NCI-H69 (cell line): ENCODE measurements around the gene ENKD1.
A peak's percentile ranks its signal among the peaks of the same experiment; 100 is the strongest.

Source experiments
- DNase-seq: peaks from one replicate; lab custom pipeline; 2025; lab: John Stamatoyannopoulos, UW

Gene ENKD1

GRCh38 chr16:67679935-67680897 lies 13.7 kb upstream of the ENKD1 start:
- no peak for DNase-seq

GRCh38 chr16:67678354-67679023 lies 11.9 kb upstream of the ENKD1 start:
- no peak for DNase-seq

GRCh38 chr16:67677712-67678111 lies 11.2 kb upstream of the ENKD1 start:
- no peak for DNase-seq

- no peak for DNase-seq
These were observed 10.4 kb upstream of the ENKD1 start for GRCh38 chr16:67676939-67677338.

GRCh38 chr16:67676516-67676915 lies 10.0 kb upstream of the ENKD1 start:
- no peak for DNase-seq

DNA sequence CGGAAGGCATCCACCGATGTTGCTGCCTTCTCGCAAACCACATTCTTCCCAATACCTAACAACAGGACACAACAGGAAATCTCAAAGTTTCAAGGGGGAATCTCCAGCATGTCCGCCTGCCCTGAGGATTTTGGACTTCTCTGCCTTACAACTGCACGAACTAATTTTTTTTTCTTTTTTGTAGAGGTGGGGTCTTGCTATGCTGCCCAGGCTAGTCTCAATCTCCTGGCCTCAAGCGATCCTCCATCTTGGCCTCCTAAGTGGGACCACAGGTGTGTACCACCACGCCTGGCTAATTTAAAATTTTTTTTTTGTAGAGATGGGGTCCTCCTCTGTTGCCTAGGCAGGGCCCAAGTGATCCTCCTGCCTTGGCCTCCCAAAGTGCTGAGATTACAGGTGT lies 9.4 kb upstream of the ENKD1 start:
- DNase-seq, result no peak

DNA sequence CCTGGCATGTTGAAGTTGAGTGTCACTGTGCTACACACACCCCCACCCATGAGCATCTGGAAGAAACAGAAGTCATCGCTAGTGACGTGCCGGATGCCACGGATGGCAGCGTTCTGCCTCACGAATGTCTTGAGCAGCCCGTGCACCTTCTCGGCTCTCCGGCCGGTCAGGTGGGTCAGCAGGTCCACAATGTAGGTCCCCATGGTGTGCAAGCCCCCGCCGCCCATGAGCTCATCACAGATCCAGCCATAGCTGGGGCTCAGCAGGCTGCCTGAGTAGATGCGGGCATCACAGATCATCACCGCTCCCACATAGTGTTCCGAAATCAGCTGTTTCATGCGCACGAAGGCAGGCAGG lies 9.0 kb upstream of the ENKD1 start:
- no peak for DNase-seq

- no peak for DNase-seq
These were observed 8.5 kb upstream of the ENKD1 start for GRCh38 chr16:67674851-67675578.

DNA sequence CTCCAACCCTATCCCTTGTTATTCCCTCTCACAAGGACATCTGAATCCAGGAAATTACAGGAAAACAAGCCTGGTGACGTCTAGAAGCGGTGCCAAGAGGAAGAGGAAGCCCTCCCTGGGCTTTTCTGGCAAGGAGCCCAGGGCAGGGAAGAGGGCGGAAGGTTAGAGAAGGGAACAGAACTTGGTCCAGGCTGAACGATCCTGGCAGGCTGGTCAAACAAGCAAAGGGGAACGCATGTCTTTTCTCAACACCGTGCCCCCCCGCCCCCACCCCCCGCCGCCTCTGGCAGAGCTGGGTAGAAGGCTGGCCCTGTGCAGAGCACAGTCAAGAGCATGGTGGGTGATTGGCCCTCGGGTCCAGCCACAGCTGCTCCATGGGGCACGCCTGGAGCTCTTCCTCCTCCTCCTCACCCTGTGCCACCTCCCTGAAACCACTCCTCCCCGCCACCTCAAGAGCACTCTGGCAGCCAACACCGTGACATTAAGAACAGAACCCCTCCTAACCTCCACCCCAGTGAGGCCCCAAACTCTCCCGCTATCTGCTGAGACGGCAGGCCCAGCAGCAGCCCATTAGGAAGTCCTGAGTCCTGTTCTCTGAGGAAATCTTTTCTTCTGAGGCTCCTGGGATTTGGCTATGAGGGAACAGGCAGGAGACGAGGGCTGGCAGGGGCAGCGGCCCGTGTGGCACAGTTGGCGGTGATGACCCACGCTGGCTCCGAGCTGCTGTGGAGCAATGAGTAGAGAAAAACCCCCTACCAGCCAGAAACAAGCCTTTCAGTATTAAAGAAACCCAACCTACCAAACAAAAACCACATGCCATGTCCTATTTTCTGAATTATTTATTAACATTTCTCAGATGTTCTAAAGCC lies 7.4 kb upstream of the ENKD1 start:
- DNase-seq, result peak; percentile 74

DNA sequence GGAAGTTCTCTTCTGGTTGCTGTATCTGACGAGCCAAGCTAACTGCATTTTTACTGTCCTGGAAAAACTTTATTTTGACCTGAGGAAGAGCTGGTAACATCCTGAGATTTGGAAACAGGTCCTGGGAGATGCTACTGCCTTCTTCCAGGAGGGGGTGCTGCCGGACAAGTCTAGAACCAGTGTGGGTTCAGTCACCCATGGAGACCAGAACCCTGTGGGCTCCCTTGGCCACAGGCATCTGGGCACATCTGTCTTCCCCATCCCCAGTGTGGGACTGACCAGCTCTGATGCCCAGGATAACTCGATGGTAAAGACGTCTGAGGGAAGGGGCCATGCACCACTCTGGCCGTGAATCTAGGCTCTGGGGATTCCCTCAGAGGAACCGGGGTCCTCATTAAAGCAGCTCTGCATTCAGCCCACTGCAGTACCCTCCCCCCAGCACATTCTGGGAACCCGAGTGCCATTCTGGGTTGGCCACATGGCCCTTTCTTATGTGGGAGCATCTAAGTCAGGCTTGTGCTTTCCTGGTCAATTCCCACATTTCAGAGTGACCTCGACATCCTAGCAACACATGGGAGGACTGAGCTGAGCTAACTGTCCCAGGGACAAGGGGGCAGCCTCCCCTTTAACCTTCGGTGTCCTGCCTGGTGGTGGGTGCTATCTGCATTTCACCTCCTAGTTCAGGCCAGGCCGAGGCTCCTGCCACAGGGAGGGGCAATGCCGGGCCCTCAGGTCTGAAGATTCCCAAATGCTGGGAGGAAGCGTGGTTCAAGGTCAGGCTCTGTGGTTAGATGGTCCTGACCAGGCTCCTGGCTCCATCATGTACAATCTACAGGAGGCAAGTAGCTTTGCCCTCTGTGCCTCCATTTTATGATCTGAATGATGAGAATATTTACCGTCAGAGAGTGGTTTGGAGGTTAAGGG lies 6.5 kb upstream of the ENKD1 start:
- DNase-seq, result peak; percentile 43

DNA sequence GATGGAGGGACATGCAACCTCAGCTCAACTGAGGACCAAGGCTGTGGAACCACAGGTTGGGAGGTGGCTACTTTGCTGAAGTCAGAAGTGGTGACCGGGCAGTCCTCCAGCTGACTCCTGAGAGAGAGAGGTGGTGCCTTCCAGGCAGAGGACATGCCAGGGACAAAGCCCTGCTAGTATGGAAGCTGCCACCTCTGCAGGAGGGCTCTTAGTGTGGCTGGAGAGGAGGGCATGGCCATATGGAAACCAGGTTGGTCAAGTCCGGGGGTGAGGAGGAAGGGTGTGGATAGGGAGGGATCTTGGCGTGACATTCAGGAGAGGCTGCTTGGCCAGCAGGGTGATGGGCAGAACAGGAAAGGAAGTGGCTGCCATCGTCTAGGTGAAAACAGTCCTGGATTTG lies 5.8 kb upstream of the ENKD1 start:
- no peak for DNase-seq

DNA sequence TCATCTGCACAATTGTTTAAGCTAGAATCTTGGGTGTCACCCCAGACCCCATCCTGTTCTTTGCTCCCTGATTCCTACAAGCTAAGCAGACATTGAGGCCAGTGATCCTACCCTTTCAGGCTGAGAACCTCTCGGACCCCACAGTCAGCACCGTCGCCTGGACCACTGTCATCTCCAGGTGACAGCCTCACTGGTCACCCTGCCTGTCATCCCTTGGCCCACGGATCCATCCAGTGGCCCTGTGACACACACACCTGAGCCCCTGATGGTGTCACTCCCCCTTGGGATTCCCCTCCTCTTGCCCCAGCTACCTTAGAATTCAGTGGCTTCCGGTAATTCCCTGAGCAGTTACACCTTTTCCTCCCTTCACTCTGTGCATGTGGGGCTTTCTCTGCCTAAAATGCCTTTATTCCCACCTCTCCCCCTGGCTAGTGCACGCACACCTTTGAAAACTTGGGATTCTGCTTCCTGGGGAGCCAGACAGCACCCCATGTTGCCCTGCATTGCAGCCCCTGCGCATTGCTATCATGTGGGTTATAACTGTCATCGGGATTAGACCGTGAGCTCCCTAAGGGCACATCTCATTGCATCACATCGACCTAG lies 3.0 kb upstream of the ENKD1 start:
- no peak for DNase-seq

DNA sequence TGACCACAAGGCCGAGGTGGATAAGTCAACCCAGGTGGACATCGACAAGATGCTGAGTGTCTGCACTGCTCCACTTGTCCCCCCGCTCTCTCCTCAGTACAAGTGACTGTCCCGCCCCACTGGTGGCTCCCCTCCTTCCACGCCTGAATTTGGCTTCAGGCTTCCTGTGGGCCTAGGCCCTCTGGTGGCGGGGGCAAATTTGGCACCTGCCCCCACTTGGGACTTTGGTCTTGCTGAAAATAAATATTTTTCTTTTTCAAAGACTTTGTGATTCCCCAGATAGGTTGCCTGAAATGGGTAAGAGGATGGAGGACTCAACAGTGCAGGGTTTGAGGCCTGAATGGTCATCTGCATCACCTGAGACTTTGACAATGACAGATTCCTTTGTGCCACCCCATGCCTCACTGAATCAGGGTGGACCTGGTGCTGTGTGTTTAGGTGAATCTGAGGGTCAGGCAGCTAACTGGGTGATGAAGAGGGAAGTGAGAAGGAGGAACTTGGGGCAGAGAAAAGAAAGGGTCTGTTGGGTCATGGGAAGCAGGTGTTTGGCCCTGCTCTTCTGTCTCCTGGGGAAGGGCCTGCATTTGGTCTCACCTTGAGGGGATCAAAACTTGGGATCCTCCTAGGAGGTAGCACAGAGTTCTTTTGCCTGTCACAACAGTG lies 2.1 kb upstream of the ENKD1 start:
- DNase-seq, result no peak

GRCh38 chr16:67667817-67668494 lies 1.4 kb upstream of the ENKD1 start:
- DNase-seq, result peak; percentile 75

DNA sequence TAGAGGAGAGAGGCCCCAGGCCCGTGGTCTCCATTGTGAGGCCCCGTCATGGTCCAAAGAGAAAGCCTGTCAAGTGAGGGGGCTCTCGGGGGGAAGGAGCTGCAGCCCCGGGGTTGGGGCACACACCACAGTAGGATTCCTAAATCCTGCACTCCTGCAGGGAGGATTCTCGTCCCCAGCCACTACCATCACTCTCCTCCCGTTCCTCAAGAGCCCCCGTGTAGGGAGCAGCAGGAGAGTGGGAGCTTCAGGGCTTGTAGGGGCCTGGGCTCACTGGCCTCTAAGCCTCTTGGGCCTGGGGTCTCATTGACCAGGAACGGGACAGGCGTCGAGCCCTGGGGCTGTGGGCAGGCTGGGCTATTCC lies 885 bp upstream of the ENKD1 start:
- no peak for DNase-seq

- peak; percentile 33 for DNase-seq
These were observed 458 bp downstream of the ENKD1 start for GRCh38 chr16:67666032-67666551.

DNA sequence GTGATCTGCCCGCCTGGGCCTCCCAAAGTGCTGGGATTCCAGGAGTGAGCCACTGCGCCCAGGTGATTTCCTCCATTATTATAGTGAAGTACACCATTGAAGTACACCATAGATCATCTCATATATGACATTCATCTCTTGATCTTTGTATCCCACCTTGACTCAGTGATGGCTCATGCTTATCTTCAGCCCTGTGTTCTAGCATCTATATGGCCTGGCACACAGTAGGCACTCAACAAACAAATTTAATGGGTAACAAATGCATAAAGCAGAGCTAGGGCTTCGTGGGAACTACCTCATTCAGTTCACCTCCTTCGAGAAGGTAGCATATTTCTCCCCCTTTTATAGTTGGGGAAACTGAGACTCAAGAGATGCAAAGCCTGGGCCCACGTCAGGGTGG lies 952 bp downstream of the ENKD1 start:
- DNase-seq, result no peak

DNA sequence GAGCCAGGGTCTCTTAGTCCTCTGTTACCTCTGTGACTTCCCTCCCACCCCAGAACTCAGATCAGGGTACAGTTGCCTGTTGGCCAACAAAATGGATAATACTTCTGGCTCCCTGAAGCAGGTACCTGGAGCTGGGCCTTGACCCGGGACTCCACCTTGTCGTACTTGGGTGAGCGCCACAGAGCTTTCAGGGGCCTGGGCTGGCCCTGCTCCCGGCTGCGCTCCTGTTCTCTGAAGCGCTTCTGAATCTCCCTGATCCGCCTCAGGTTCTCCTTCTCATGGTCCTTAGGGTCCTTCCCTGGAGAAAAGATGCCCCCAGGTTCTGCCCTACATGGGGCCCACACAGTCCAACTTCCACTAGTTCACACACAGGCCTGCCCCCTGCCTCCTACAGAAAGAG lies 1.7 kb downstream of the ENKD1 start:
- DNase-seq, result no peak

- no peak for DNase-seq
These were observed 2.3 kb downstream of the ENKD1 start for GRCh38 chr16:67664258-67664657.
